Uterus (tissue), 4 donors: ENCODE measurements around the gene DNAH1. TPM values are rescaled to one million over a fixed set of nuclear protein-coding genes. Genes with fewer than 3 reads are reported as not detected.

Experiments used
- DNase-seq, 2 donors: peaks; one replicate each; pipeline ENCODE4 v3.0.0-alpha.2; 2019 to 2020
- H3K27ac ChIP-seq, 2 donors: fragments of 200-600 bp; sonication (generic); 1 replicate in 1 of 2; 2 replicates in 1 of 2; pipeline ENCODE4 v1.5.1; 2016 to 2018
- H3K27me3 ChIP-seq, 2 donors: fragments of 200-600 bp; sonication (generic); one replicate each; pipeline ENCODE4 v1.5.1; 2018 to 2019; ENCODE audit warnings: control low read depth in 1 of 2
- H3K36me3 ChIP-seq, 2 donors: fragments of 200-600 bp; sonication (generic); one replicate each; pipeline ENCODE4 v1.5.1; 2019; ENCODE audit warnings: control low read depth in 1 of 2
- H3K4me1 ChIP-seq, 2 donors: fragments of 200-600 bp; sonication (generic); one replicate each; pipeline ENCODE4 v1.5.1; 2018 to 2019; ENCODE audit warnings: control low read depth in 1 of 2
- H3K4me3 ChIP-seq, 2 donors: fragments of 200-600 bp; sonication (generic); 1 replicate in 1 of 2; 2 replicates in 1 of 2; pipeline ENCODE4 v1.5.1; 2018 to 2019; ENCODE audit warnings: mild to moderate bottlenecking in 1 of 2
- H3K9me3 ChIP-seq, 2 donors: fragments of 200-600 bp; sonication (generic); one replicate each; pipeline ENCODE4 v1.5.1; 2019; ENCODE audit warnings: control low read depth in 1 of 2
- CTCF ChIP-seq, 4 experiments: fragments of 200-600 bp in 2 of 4; fragments of 450-650 bp in 2 of 4; sonication (generic) in 2 of 4; IDR thresholded peaks; one replicate each; pipeline ENCODE4 v1.5.1; 2016 to 2019; ENCODE audit warnings: antibody characterized with exemption in 4 of 4, mild to moderate bottlenecking in 2 of 4, moderate library complexity in 1 of 4
- POLR2A ChIP-seq, 2 donors: fragments of 450-650 bp; IDR thresholded peaks; one replicate each; pipeline ENCODE4 v1.6.1; 2016; ENCODE audit warnings: antibody characterized with exemption in 2 of 2, mild to moderate bottlenecking in 1 of 2, moderate library complexity in 1 of 2
- intact Hi-C: fragments of 100-400 bp; cut with DNase I; formaldehyde crosslinking; loops from one replicate; pipeline ENCODE4 v1.15.1; 2023; ENCODE audit warnings: low total_unique reads
- total RNA-seq, 4 donors: library from RNA; depleted of rRNA in 3 of 4; stranded (reverse); fragments of >200 nt in 3 of 4; gene quantifications; one replicate each; pipeline versions ENCODE4 v1.1.0 to v1.2.4, GENCODE V29; 2014 to 2023
- donor health status: DM: yes; HTN: yes; CAD: no.

The DNAH1 gene
- total RNA-seq, 4 donors from 2014 or later: 5.1 to 46.2 (median 11.0) TPM

- intact Hi-C loops: no loop called here
- Histone ChIP-seq H3K4me3 (no peak overlapping the region), H3K36me3 (no peaks in the 10 kb centered on the region), H3K27me3 (no peaks in the 10 kb centered on the region), H3K27ac (no peak overlapping the region), H3K4me1 (no peaks in the 10 kb centered on the region), H3K9me3 (no peaks in the 10 kb centered on the region)
- DNase-seq: no peak
- TF ChIP-seq POLR2A (IDR thresholded peaks at IDR 0.05): no peak
- TF ChIP-seq CTCF (IDR thresholded peaks at IDR 0.05): no peak
Measured at GRCh38 chr3:52422669-52423068, 106.5 kb downstream of the DNAH1 start.

- no peaks in the 10 kb centered on the region for H3K4me1 ChIP-seq
- DNase-seq: no peak
- H3K27ac ChIP-seq: no peak overlapping the region
- H3K36me3 ChIP-seq: no peaks in the 10 kb centered on the region
- H3K4me3 ChIP-seq: no peak overlapping the region
- intact Hi-C loops: no loop called here
- TF ChIP-seq CTCF (IDR thresholded peaks at IDR 0.05): no peak
- TF ChIP-seq POLR2A (IDR thresholded peaks at IDR 0.05): no peak
- H3K9me3 ChIP-seq: no peaks in the 10 kb centered on the region
- no peaks in the 10 kb centered on the region for H3K27me3 ChIP-seq
Measured at GRCh38 chr3:52423173-52423572, 107.1 kb downstream of the DNAH1 start.

- H3K4me1 ChIP-seq: no peaks in the 10 kb centered on the region
- no peak overlapping the region for H3K27ac ChIP-seq
- no peaks in the 10 kb centered on the region for H3K9me3 ChIP-seq
- intact Hi-C loops: no loop called here
- no peaks in the 10 kb centered on the region for H3K27me3 ChIP-seq
- TF ChIP-seq CTCF (IDR thresholded peaks at IDR 0.05): peak; percentile 63 to 84 (median 75)
- no peak for TF ChIP-seq POLR2A (IDR thresholded peaks at IDR 0.05)
- H3K4me3 ChIP-seq: no peak overlapping the region
- no peaks in the 10 kb centered on the region for H3K36me3 ChIP-seq
- DNase-seq: peak; percentile 59 to 72
Measured at GRCh38 chr3:52428151-52429005, 112.3 kb downstream of the DNAH1 start.

GRCh38 chr3:52429031-52429430, 112.9 kb downstream of the DNAH1 start:
- intact Hi-C loops: no loop called here
- DNase-seq: no peak
- no peak overlapping the region for H3K27ac ChIP-seq
- H3K27me3 ChIP-seq: no peaks in the 10 kb centered on the region
- no peak overlapping the region for H3K4me3 ChIP-seq
- no peaks in the 10 kb centered on the region for H3K9me3 ChIP-seq
- no peaks in the 10 kb centered on the region for H3K36me3 ChIP-seq
- no peak for TF ChIP-seq CTCF (IDR thresholded peaks at IDR 0.05)
- no peak for TF ChIP-seq POLR2A (IDR thresholded peaks at IDR 0.05)
- H3K4me1 ChIP-seq: no peaks in the 10 kb centered on the region

GRCh38 chr3:52429779-52430415, 113.8 kb downstream of the DNAH1 start:
- H3K36me3 ChIP-seq: no peaks in the 10 kb centered on the region
- peak; percentile 14 to 20 for DNase-seq
- no peak overlapping the region for H3K27ac ChIP-seq
- no peaks in the 10 kb centered on the region for H3K4me1 ChIP-seq
- TF ChIP-seq CTCF (IDR thresholded peaks at IDR 0.05) (no peak), POLR2A (IDR thresholded peaks at IDR 0.05) (no peak)
- intact Hi-C loops: no loop called here
- H3K27me3 ChIP-seq: no peaks in the 10 kb centered on the region
- no peak overlapping the region for H3K4me3 ChIP-seq
- H3K9me3 ChIP-seq: no peaks in the 10 kb centered on the region
